Stimulated activated CD8-positive, alpha-beta memory T cell treated with anti-CD3 and anti-CD28 coated beads, Interleukin-4, amount 100 ng/mL, for 1 hour (primary cell): ENCODE data around the gene SUSD5.

Experiments
- DNase-seq, 2 donors: peaks; one replicate each; pipeline ENCODE4 v3.0.0-alpha.2; 2020; ENCODE audit warnings: low read depth in 2 of 2, low spot score in 1 of 2

Gene SUSD5

GRCh38 chr3:33218446-33219174, at the start of gene SUSD5:
Gene SUSD5 (minus strand): TSS chr3:33218810. CDS start chr3:33218797, 13 bp downstream.
- no peak for DNase-seq

DNA sequence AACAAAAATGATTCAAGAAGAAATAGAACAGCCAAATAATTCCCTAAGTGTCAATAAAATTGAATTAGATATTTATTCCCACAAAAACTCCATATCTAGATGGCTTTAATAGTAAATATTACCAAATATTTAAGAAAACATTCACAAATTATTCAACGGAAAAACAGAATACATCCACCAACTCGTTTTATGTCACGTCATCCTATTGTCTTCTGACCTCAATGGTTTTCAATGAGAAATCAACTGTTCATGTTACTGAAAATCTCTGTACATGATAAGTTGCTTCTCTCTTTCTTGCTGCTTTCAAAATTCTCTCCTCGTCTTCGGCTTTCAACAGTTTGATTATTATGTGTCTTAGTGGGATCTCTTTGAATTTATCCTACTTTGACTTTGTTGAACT, 41.5 kb upstream of the SUSD5 start:
- no peak for DNase-seq

- no peak for DNase-seq
Measured at GRCh38 chr3:33256249-33256648, 37.6 kb upstream of the SUSD5 start.

DNA sequence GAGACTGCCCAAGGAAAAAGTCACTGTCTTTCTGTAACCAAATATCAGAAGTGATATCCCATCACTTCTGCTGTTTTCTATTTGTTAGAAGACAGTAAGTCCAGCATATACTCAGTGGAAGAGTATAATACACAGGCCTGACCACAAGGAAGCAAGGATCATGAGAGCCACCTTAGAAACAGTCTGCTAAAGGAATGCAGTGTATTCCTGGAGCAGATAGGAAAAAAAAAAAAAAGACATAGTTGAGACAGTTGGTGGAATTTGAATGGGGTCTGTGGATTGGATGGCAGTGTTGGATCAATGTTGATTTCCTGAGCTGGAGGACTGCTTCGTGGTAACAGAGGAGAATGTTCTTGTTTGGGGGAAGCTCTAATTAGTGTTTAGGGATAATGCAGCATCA, 32.1 kb upstream of the SUSD5 start:
- no peak for DNase-seq

- DNase-seq, result no peak
Measured at GRCh38 chr3:33246786-33247185, 28.2 kb upstream of the SUSD5 start.

DNA sequence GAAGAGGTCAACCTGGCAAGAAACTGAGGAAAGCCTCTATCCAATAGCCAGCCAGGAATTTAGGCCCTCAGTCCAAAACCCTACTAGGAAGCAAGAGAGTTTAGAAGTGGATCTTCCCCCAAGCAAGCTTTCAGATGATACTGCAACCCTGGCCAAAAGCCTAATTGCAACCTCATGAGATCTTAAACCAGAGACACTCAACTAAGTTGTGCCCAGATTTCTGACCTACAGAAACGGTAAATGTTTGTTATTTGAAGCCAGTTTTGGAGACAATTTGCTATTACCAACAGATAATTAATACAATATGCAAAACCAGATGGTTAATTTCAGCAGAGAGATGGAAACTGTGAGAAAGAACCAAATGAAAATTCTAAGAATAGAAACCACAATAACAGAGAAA, 21.7 kb upstream of the SUSD5 start:
- no peak for DNase-seq

GRCh38 chr3:33238923-33239322, 20.3 kb upstream of the SUSD5 start:
- DNase-seq, result no peak

- no peak for DNase-seq
Measured at GRCh38 chr3:33237439-33237838, 18.8 kb upstream of the SUSD5 start.

- DNase-seq, result no peak
Measured at GRCh38 chr3:33236005-33236404, 17.4 kb upstream of the SUSD5 start.

GRCh38 chr3:33233884-33234283, 15.3 kb upstream of the SUSD5 start:
- DNase-seq, result no peak

GRCh38 chr3:33231756-33232465, 13.3 kb upstream of the SUSD5 start:
- DNase-seq, result no peak

DNA sequence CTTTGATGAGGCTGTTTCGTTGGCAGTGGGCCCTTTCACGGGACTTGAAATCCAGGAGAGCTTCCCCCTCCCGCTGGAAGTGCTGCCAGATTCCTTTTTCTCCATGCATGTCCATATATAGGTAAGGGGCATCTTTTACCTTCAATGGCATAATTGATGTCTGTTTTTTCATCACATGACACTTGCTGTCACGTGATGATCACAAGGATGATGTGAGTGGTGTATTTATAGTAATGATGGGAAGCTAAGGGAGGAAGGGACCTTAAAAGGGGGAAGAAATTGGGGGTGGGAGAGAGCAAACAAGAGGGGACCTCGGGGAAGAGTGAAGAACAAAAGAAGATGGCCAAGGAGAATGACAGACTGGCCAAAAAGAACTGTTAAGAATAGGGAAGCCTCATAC, 11.3 kb upstream of the SUSD5 start:
- DNase-seq, result no peak

- DNase-seq, result no peak
Measured at GRCh38 chr3:33229066-33229465, 10.5 kb upstream of the SUSD5 start.

DNA sequence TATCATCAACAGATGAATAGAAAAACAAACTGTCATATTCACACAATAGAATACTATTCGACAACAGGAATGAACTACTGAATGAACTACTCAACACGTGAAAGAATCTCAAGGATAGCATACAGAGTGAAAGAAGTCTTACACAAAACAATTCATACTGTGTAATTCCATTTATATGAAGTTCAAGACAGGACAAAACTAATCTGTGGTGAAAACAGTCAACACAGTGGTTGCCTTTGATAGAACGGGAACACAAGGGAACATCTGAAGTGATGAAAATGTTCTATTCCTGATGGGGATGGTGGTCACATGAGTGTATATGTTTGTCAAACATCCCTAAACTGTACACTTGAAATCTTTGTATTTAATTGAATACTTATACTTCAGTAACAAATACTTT, 2.6 kb upstream of the SUSD5 start:
- DNase-seq, result no peak

DNA sequence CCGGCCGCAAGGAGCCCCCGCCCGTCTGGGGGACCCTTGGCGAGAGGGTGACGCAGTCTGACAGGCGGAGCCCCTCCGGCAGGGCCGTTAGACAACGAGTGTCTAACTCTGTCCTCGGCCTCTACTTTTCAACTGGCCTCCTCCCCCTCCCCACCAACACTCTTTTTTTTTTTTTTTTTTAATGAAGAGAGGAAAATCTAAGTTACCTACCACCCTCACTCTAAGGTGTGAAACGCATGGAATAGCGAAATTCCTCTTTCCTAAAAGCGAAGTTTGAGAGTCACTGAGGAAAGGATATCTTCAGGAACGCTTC, 521 bp upstream of the SUSD5 start:
- DNase-seq, result no peak

DNA sequence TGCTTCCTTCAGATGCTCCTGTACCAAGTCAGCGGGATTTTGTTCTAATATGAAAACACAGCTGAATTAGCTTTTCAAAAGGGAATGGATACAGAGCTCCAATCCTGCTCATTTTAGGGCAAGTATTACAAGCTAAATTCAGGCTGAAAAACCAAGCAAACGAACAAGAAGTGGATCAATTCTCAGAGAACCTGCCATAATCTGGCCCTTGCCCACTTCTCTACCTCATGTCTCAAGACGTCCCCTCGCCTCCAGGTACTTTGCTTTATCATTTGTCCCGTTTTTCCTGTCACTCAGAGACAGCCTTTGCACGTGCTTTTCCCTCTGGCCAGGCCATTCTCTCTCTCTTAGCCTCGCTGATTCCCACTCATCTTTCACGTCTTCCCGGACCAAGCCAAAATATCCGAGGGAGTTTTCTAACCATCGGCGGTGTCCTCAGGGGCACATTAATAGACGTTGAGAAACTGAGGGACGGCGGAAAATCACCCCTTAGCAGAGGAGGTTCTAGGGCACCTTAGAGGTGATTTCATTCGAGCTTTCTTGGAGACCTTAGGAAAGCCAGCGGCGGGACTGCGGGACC, 654 bp downstream of the SUSD5 start:
- no peak for DNase-seq

DNA sequence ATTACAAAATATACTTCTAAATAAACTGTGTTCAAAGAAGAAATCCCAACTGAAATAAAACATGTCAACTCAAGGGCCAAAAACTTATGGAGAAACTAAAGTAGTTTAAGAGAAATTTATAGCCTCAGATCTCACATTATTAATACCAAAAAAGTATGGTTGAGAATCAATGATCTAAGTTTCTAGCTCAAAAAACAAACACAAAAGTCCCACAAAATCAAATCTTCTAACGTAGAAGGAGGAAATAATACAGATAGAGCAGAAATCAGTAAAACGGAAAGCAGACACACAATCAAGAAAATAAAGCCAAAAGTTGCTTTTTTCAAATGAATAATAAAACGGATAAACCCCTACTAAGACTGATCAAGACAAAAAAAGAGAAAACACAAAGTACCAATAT, 2.9 kb downstream of the SUSD5 start:
- no peak for DNase-seq

DNA sequence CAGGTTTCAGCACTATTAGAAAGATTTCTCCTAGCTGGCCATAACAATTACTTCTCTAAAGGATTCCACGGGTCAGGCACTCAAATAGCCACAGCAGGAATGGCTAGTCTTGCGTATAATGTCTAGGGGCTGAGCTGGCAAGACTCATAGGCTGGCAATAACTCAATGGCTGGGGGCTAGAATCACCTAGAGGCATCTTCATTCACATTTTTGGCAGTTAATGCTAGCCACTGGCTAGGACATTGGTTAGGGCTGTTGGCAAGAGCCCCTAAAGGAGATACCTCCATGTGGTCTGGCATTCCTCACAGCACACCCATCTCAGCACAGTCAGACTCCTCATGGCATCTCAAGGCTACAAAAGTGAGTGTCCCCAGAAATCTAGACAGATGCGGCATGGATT, 6.2 kb downstream of the SUSD5 start:
- no peak for DNase-seq

- no peak for DNase-seq
Measured at GRCh38 chr3:33211444-33211843, 7.2 kb downstream of the SUSD5 start.

DNA sequence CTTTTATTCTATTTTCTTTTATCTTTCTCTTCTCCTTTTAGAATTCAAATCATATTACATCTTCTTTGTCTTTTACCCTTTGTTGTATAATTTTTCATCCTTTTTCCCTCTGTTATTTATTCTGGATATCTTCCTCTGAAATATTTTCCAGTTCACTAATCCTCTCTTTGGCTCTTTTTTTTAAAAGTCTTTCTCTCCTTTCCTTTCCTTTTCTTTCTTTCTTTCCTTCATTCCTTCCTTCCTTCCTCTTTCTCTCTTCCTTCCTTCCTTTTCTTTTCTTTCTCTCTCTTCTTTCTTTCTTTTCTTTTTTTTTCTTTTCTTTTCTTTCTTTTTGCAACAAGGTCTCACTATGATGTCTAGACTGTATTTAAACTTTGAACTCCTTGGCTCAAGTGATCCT, 9.3 kb downstream of the SUSD5 start:
- no peak for DNase-seq

DNA sequence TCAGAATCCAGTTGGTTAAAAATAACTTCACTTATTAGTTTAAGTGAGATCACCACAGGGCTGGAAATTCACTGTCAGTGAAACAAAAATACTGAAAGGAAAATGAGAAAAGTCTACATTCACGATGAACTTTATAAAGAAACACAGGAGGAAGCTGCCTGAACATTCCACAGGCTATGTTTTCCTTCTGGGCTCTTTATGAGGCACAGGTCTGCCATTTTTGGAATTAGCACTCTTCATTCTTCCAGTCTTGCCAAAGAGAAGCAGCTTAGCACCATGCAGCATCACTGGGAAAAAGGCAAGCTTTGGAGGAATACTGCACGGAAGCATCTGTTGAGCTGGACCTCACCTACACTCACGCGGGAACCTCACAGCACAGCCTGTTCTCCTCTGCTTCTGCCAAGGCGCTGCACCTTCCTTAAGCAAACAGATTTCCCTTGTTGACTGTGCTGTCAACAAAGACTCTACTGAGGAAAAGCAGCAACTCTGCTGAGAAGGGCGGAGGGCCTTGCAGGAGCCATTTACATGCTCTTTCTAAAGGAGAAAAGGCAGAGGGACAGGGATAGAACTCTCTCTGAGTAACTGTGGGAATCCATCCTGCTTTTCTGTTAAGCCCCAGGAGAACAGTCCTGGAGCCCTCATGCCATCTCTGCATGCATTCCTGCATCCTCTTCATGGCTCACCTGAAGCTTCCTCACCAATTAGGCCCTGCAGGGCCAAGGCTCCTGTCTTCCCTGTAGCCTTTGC, 15.7 kb downstream of the SUSD5 start:
- DNase-seq, result no peak

- DNase-seq, result no peak
Measured at GRCh38 chr3:33201195-33201594, 17.4 kb downstream of the SUSD5 start.
